RWPE2 (cell line): ENCODE results near the gene ZNF385C.

Source experiments
- ATAC-seq: fragments of 200-7000 bp; cut with Tn5 transposase; 3 replicates; pipeline ENCODE4 v1.9.1; 2021; ENCODE audit warnings: low read depth
- DNase-seq: peaks from one replicate; pipeline ENCODE4 v3.0.0-alpha.2; 2020; ENCODE audit warnings: low spot score
- H3K27ac ChIP-seq: fragments of 450-650 bp; 2 replicates; pipeline ENCODE4 v1.5.1; 2017; ENCODE audit warnings: mild to moderate bottlenecking; ENCODE audit not compliant: poor library complexity, severe bottlenecking
- H3K27me3 ChIP-seq: fragments of 250-450 bp; sonication (Bioruptor Pico); 2 replicates; pipeline ENCODE4 v1.5.1; 2021; ENCODE audit warnings: mild to moderate bottlenecking, moderate library complexity; ENCODE audit not compliant: insufficient read depth, poor library complexity, severe bottlenecking
- H3K36me3 ChIP-seq: fragments of 250-450 bp; sonication (Bioruptor Pico); 2 replicates; pipeline ENCODE4 v1.5.1; 2020; ENCODE audit warnings: low read depth, mild to moderate bottlenecking, moderate library complexity
- H3K4me1 ChIP-seq: fragments of 250-450 bp; sonication (Bioruptor Pico); 2 replicates; pipeline ENCODE4 v1.5.1; 2021; ENCODE audit warnings: mild to moderate bottlenecking, moderate library complexity; ENCODE audit not compliant: insufficient read depth, poor library complexity, severe bottlenecking
- H3K4me3 ChIP-seq: fragments of 250-450 bp; sonication (Bioruptor Pico); 2 replicates; pipeline ENCODE4 v1.5.1; 2021; ENCODE audit warnings: mild to moderate bottlenecking, moderate library complexity; ENCODE audit not compliant: severe bottlenecking
- H3K9me3 ChIP-seq: fragments of 250-450 bp; sonication (Bioruptor Pico); 2 replicates; pipeline ENCODE4 v1.5.1; 2021; ENCODE audit warnings: mild to moderate bottlenecking, moderate library complexity; ENCODE audit not compliant: severe bottlenecking
- CTCF ChIP-seq: fragments of 450-650 bp; IDR thresholded peaks from one replicate; pipeline ENCODE4 v1.5.1; 2017; ENCODE audit warnings: mild to moderate bottlenecking, moderate library complexity; ENCODE audit not compliant: poor library complexity, severe bottlenecking

The ZNF385C gene

DNA sequence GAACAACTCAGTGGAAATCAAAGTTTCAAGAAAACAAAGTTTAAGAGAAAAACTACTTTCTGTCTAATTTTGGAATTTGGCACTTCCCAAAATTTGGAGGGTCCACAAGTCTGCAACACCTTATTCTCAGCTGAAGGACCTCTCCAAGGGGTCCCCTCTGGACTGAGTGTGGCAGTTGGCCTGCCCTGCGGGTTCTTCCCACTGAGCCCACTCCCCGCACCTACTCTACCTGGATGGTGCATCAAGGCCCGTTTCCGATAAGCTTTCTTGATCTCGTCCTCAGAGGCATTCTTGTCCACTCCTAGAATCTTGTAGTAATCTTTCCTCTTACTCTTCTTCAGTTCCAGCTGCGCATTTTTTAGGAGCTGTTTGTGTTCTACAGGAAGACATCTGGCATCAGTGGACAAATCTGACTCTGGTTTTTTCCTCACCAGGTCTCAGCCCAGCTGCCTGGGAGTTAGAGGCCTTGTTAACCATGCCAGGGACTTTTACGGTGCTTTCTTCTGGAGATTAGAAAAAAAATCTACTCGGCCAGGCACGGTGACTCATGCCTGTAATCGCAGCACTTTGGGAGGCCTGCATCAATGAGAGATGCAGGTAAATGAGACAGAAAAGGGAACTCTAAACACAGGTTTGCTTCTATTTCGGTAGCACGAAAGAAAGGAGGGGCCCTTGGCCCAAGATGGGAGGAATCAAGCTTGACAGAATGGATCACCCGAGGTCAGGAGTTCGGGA, 116.1 kb downstream of the ZNF385C start:
- H3K27me3 ChIP-seq: no peaks in the 10 kb centered on the region
- H3K4me1 ChIP-seq: no peaks in the 10 kb centered on the region
- no peaks in the 10 kb centered on the region for H3K9me3 ChIP-seq
- no peak for TF ChIP-seq CTCF
- no peak overlapping the region for H3K27ac ChIP-seq
- ATAC-seq (no peak), DNase-seq (no peak)
- peaks cover 94% of the 10 kb centered on the region for H3K36me3 ChIP-seq
- H3K4me3 ChIP-seq: no peak overlapping the region

- no peak for TF ChIP-seq CTCF
- no peak overlapping the region for H3K4me3 ChIP-seq
- H3K27ac ChIP-seq: no peak overlapping the region
- no peaks in the 10 kb centered on the region for H3K4me1 ChIP-seq
- no peaks in the 10 kb centered on the region for H3K27me3 ChIP-seq
- no peak for DNase-seq
- H3K9me3 ChIP-seq: no peaks in the 10 kb centered on the region
- no peak for ATAC-seq
- peaks cover 93% of the 10 kb centered on the region for H3K36me3 ChIP-seq
These were observed 120.3 kb downstream of the ZNF385C start for GRCh38 chr17:41977991-41978390.

GRCh38 chr17:41976142-41976768, 122.0 kb downstream of the ZNF385C start:
- no peak for TF ChIP-seq CTCF
- peaks cover 89% of the 10 kb centered on the region for H3K36me3 ChIP-seq
- no peak for ATAC-seq

More at GRCh38 chr17:41976142-41976768, 122.0 kb downstream of the ZNF385C start:
- H3K27me3 ChIP-seq: no peaks in the 10 kb centered on the region
- no peaks in the 10 kb centered on the region for H3K4me1 ChIP-seq
- DNase-seq: no peak
- H3K9me3 ChIP-seq: no peaks in the 10 kb centered on the region
- no peak overlapping the region for H3K27ac ChIP-seq
- H3K4me3 ChIP-seq: no peak overlapping the region
